Measurements from ENCODE around the gene SRXN1.

GRCh38 chr20:623704-624103 lies 29.3 kb downstream of the SRXN1 start:
- TF ChIP-seq FOXA1 (IDR thresholded peaks at IDR 0.05) = no peak
- no peak for TF ChIP-seq FOXM1 (IDR thresholded peaks at IDR 0.05; ENCODE audit: borderline replicate concordance)
- TF ChIP-seq ARNT (IDR thresholded peaks at IDR 0.05) = no peak
- TF ChIP-seq TARDBP (IDR thresholded peaks at IDR 0.05) = no peak
- TF ChIP-seq LEF1 (IDR thresholded peaks at IDR 0.05; ENCODE audit: borderline replicate concordance) = no peak
- no peak for TF ChIP-seq CTBP1 (IDR thresholded peaks at IDR 0.05; ENCODE audit: borderline replicate concordance)
- no peak for TF ChIP-seq PKNOX1 (IDR thresholded peaks at IDR 0.05)
- no peak for TF ChIP-seq L3MBTL2 (conservative IDR thresholded peaks at IDR 0.05)
- no peak for TF ChIP-seq NFRKB (IDR thresholded peaks at IDR 0.05)
- TF ChIP-seq SP1 (IDR thresholded peaks at IDR 0.05) = no peak

Data from HEK293T (cell line).